UCSD-AML1 (cell line): ENCODE results near the gene FXYD6.
"Not testable (repeated sequence)": the region's sequence is repeated elsewhere in the genome, so short reads cannot be mapped to it uniquely, and the experiment has no call there.

ENCODE experiments used
- DNase-seq: peaks from one replicate; lab custom pipeline; 2025; ENCODE audit not compliant: unreplicated experiment; lab: John Stamatoyannopoulos, UW

The FXYD6 gene

GRCh38 chr11:117870103-117870952 is 6.1 kb downstream of the FXYD6 start:
- DNase-seq = no peak

DNA sequence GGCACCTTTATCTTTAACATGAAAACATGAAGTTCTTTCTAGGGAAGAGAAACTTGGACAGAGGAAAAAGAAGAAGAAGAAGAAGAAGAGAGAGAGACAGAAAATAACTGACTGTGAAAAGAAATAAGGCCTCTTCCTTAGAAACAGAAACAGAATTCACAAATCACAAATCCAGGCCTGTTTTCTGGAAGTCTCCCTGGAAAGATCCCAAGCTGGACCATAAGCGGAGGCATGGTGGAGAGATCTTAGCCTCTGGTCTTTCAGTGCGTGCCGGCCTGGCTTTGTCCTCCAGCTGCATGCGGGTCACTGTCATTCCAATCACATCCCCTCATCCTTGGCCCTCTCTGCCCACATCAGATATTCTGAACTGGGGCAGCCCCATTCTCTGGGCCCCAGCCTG is 6.9 kb downstream of the FXYD6 start:
- DNase-seq = no peak

DNA sequence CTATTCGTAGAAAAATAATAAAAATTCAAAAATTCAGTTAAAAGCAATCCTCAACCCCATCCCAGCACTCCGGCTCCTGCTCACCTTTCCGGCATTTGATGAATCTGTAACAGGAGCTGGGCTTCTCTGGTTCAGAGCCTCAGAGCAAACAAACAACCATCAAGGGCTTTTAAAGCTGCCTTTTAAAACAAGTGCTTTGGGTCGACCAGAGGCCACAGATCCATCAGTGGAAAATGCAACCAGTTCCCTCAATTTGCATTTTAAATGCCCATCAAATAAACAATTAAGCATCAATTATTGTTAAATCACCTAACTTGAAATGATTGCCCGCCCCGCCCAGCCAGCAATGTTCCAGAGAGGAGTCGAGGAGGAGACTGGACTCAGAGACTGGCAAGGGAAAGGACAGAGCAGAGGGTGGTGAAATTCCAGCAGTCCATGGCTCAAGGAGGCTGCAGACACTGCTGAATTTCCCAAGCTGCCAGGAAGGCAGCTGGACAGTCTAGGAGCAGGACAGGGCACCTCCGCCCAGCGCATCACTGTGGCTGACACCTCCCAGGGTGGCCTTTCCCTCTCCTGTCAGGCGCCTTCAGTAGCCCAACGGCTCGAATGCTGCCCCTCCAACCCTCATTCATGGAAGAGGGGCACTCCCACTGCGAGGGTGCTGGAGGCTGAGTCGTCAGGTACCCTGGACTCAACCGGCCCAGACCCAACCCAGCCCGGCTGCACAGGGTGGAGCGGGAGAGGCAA is 7.5 kb downstream of the FXYD6 start:
- DNase-seq = no peak

DNA sequence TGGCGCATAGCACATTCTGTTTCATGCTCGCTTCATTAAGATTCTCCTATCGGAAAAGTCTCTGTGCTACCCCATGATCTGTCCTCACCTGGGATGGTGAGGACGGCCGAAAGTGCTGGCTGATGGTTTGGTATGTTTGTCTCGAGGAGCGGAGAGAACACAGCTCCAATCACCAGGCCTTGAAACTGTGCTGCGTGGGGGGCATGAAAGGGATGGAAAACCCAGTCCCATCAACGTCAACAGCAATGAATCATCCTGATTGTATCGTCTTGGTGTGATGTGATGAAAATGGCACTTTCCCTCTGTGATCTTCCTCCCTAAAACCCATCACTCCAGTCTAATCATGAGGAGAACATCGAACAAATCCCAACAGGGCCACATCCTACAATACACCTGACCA is 8.4 kb downstream of the FXYD6 start:
- DNase-seq = no peak

- no peak for DNase-seq
Measured at GRCh38 chr11:117866526-117866925, 9.9 kb downstream of the FXYD6 start.

- DNase-seq = not testable (repeated sequence)
Measured at GRCh38 chr11:117865546-117865945, 10.9 kb downstream of the FXYD6 start.

DNA sequence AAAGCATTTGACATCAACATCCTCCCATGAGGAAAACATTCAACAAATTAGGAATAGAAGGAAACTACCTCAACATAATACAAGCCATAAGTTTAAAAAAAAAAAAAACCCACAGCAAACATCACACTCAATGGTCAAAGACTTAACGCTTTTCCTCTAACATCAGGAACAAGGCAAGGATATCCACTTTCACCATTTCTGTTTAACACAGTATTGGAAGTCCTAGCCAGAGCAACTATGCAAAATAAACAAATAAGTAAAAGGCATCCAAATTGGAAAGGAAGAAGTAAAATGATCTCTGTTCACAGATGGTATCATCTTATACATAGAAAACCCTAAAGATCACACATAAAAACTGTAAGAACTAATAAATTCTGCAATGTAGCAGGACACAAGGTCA is 13.1 kb downstream of the FXYD6 start:
- DNase-seq = no peak

GRCh38 chr11:117862753-117863152 is 13.7 kb downstream of the FXYD6 start:
- no peak for DNase-seq

DNA sequence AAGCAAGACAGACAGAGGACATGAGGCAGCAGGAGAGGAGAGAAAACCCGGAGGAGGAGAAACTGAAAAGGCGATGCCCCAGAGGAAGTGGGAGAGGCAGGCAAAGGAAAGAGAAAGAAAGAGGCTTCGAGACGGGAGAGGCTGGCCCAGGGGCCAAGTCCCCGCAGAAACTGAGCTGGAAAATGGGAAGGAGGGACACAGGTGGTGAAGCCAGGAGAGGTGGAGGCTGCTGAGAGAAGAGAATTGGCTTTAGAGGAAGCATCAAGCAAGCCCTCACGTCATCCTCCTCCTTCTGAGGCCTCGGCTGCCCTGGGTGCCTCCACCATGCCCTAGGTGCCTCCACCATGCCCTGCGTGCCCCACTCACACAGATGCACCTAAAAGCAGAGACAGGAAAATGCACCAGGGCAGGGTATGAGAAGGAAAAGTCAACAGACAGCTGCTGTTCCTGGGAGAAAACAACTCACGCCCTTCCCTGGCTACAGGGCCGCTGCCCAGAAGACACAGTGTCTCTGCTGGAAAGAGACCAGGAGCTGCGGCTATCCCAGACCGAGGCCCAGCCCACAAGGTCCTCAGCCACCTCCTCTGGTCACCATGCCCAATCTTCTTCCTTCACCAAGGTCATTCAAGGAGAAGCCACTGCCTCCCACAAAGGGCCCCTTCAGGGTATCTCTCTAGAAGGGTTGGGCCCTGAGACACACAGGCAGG is 14.3 kb downstream of the FXYD6 start:
- DNase-seq = no peak

- peak; percentile 66 for DNase-seq
Measured at GRCh38 chr11:117861151-117862018, 15.1 kb downstream of the FXYD6 start.

DNA sequence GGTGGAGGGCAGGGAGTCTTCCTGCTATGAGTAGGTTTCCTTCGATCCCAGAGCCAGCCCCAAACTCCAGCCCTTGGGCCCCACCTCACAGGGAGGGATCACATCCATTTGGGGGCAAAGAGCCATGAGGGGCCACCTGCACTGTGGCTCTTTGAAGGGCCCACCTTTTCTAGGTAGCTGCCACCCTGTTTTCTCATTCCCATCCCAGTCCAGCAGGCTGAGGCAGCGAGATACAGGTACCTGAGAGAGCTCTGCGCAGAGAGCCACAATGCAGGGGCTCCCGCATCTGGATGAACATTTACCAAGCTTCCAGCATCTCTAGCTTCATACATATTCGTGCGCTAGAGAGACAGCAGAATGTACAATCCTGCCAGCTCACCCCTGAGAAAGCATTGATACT is 16.3 kb downstream of the FXYD6 start:
- no peak for DNase-seq

DNA sequence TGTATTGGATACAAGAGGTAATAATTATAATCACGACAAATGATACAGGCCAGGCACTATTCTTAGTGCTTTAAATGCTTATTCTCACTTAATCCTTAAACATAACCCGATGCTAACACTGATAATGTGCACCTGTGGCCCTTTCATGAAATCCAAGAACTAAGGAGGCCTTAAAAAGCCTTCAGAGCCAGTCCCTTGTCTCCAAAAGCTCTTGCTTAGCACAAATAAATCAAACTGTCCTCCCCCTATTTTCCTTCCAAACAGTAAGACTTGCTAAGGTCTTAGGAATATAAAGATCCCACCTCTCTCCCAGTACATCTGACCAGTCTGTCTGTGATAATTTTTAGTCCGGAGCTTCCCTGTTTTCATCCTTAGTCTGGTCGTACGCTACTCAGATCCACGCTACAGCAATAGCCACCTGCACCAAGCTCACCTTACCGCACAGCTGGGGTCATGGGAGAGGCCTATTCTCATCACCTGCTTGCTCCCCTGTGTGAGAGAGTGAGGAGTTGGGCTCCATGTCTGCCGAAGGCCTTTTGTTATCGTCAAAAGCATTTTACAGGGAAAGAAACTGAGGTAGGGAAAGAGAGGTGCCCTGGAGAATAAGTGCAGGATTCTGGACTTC is 16.9 kb downstream of the FXYD6 start:
- DNase-seq = no peak

DNA sequence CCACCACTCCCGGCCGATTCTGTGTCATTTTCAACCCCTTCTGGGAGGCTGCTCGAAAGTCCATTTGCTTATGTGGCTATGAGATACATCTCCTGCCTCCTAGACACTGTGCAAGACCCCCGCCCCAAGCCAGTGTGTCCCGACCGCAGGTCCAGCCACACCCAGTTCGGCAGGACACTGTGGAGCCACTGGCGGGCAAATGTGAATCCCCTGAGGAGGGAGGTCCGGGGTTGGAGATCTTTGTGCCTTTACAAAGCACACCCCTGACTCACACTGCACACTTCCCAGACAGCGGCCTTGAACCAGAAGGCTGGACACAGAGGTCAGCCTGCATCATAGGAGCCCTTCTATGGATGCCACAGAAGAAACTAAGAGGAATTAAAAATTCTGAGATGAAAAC is 17.4 kb downstream of the FXYD6 start:
- DNase-seq = no peak

GRCh38 chr11:117857734-117858414 is 18.6 kb downstream of the FXYD6 start:
- no peak for DNase-seq

DNA sequence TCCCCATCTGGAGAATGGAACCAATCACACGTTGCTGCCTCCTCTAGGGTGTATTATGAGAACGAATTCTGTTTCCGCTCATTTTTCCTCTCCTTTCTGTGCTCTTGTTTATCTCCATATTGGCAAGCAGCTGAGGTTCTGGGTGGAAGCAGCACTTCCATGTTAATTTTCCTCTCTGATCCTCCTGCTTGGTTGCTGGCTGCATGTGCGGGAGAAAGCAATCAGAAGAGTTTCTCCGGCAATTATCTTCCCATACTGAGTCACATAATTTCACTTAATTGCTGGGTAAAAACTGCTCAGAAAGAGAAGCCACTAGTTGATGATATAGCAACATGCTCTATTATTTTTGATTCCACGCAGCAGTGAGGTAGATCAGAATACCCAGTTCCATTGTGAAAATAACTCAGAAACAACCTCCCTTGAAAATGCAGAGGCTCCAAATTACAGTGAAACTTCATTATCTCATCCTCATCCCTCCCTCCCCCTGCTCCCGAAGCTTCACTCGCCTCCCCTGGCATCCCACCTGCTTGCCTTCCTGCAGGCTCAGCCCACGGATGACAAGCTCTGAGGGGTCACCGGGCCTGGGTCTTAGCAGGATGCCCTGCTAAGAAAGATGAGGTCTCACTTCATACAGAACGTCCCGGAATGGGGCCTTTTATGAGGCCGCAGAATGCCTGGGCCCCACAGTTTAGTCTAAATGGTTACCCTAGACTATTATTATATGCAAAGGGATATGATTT is 20.4 kb downstream of the FXYD6 start:
- DNase-seq = no peak

GRCh38 chr11:117855186-117855845 is 21.1 kb downstream of the FXYD6 start:
- no peak for DNase-seq

- DNase-seq = no peak
Measured at GRCh38 chr11:117852309-117852708, 24.1 kb downstream of the FXYD6 start.

DNA sequence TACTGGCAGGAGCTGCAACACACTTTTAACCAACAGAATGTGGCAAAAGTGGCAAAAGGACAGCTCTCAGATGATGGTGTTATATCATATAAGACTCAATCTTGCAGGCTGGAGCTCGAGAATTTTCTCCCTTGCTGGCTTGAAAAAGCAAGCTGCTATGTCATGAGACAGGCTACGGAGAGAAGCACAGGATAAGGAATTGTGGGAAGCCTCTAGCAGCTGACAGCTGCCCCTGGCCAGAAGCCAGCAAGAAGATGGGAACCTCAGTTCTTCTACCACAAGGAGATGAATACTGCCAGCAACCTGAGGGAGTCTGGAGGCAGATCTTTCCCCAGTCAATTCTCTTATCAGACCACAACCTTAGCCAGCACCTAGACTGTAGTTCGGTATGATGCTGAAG is 24.6 kb downstream of the FXYD6 start:
- no peak for DNase-seq

DNA sequence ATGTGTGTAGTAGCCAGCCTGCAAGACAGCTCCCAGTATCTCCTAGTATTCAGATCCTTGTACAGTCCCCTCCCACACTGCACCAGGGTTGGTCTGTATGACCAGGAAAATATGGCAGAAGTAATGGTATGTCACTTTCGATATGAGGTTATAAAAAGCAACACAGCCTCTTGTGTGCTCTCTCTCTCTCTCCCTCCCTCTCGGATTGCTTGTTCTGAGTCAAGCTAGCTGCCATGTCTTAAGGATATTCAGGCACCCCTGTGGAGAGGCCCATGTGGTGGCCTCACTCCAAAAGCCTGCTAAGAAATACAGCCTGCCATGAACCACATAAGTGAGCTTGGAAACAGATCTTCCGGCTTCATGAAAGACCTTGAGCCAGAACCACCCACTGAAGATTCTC is 25.4 kb downstream of the FXYD6 start:
- DNase-seq = no peak
